Measurements from ENCODE around the gene URGCP. TPM values are rescaled to one million over a fixed set of nuclear protein-coding genes. Genes with fewer than 3 reads are reported as not detected.

The URGCP gene
- total RNA-seq, 1 experiment from 2014 or later: 26.6 TPM

GRCh38 chr7:43884617-43885016 lies 21.8 kb downstream of the URGCP start:
- DNase-seq (ENCODE audit: low spot score): no peak
- Histone ChIP-seq H3K27ac (ENCODE audit: low read depth, low read length, poor library complexity, severe bottlenecking) (no peak overlapping the region), H3K27me3 (replicated peaks; ENCODE audit: insufficient read depth, low read depth, low read length, poor library complexity) (no peaks in the 10 kb centered on the region), H3K36me3 (ENCODE audit: insufficient read depth, low read length, poor library complexity, severe bottlenecking) (peaks cover 19% of the 10 kb centered on the region), H3K4me3 (ENCODE audit: low read depth, low read length, poor library complexity, severe bottlenecking) (no peak overlapping the region), H3K9me3 (ENCODE audit: low read depth, low read length, poor library complexity, severe bottlenecking) (no peaks in the 10 kb centered on the region), H3K4me1 (ENCODE audit: insufficient read depth, low read length, poor library complexity, severe bottlenecking) (no peaks in the 10 kb centered on the region)
- TF ChIP-seq EZH2 (IDR thresholded peaks at IDR 0.05; ENCODE audit: borderline replicate concordance, low read depth, low read length, poor library complexity, severe bottlenecking): no peak
- TF ChIP-seq, protein P1, sequence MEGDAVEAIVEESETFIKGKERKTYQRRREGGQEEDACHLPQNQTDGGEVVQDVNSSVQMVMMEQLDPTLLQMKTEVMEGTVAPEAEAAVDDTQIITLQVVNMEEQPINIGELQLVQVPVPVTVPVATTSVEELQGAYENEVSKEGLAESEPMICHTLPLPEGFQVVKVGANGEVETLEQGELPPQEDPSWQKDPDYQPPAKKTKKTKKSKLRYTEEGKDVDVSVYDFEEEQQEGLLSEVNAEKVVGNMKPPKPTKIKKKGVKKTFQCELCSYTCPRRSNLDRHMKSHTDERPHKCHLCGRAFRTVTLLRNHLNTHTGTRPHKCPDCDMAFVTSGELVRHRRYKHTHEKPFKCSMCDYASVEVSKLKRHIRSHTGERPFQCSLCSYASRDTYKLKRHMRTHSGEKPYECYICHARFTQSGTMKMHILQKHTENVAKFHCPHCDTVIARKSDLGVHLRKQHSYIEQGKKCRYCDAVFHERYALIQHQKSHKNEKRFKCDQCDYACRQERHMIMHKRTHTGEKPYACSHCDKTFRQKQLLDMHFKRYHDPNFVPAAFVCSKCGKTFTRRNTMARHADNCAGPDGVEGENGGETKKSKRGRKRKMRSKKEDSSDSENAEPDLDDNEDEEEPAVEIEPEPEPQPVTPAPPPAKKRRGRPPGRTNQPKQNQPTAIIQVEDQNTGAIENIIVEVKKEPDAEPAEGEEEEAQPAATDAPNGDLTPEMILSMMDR (conservative IDR thresholded peaks at IDR 0.05; ENCODE audit: low read depth, low read length): no peak
- ChIA-PET CTCF (no interaction called here), POLR2A (ENCODE audit: low non-redundant PET) (no interaction called here)
- intact Hi-C loops (cut with micrococcal nuclease; ENCODE audit: unreplicated experiment): no loop called here
- BruUV-seq (replicated peaks): no TSS peak

- Histone ChIP-seq H3K9me3 (ENCODE audit: low read depth, low read length, poor library complexity, severe bottlenecking) (no peaks in the 10 kb centered on the region), H3K4me3 (ENCODE audit: low read depth, low read length, poor library complexity, severe bottlenecking) (no peak overlapping the region), H3K4me1 (ENCODE audit: insufficient read depth, low read length, poor library complexity, severe bottlenecking) (no peaks in the 10 kb centered on the region), H3K36me3 (ENCODE audit: insufficient read depth, low read length, poor library complexity, severe bottlenecking) (peaks cover 20% of the 10 kb centered on the region), H3K27ac (ENCODE audit: low read depth, low read length, poor library complexity, severe bottlenecking) (no peak overlapping the region), H3K27me3 (replicated peaks; ENCODE audit: insufficient read depth, low read depth, low read length, poor library complexity) (no peaks in the 10 kb centered on the region)
- DNase-seq (ENCODE audit: low spot score): no peak
- BruUV-seq (replicated peaks): no TSS peak
- ChIA-PET CTCF (no interaction called here), POLR2A (ENCODE audit: low non-redundant PET) (no interaction called here)
- TF ChIP-seq, protein P1 (conservative IDR thresholded peaks at IDR 0.05; ENCODE audit: low read depth, low read length): no peak
- no peak for TF ChIP-seq EZH2 (IDR thresholded peaks at IDR 0.05; ENCODE audit: borderline replicate concordance, low read depth, low read length, poor library complexity, severe bottlenecking)
- intact Hi-C loops (cut with micrococcal nuclease; ENCODE audit: unreplicated experiment): no loop called here
These were observed 22.2 kb downstream of the URGCP start for GRCh38 chr7:43884209-43884608.

DNA sequence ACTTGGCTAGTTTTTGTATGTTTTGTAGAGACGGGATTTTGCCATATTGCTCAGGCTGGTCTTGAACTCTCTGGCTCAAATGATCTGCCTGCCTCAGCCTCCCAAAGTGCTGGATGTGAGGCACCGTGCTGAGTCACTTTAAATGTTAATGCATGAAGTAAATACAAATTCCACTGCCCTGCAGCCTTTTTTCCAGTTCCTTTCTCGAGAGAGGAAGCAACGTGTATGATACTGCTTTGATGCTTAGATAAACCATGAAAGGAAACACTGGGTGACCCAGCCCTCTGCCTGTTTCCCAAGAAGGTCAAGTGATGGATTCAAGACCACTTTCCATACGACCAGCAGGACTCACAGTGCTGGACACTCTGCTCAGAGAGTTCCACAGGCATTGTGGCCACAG lies 25.8 kb downstream of the URGCP start:
- Histone ChIP-seq H3K4me1 (ENCODE audit: insufficient read depth, low read length, poor library complexity, severe bottlenecking) (no peaks in the 10 kb centered on the region), H3K36me3 (ENCODE audit: insufficient read depth, low read length, poor library complexity, severe bottlenecking) (peaks cover 47% of the 10 kb centered on the region), H3K27me3 (replicated peaks; ENCODE audit: insufficient read depth, low read depth, low read length, poor library complexity) (no peaks in the 10 kb centered on the region), H3K9me3 (ENCODE audit: low read depth, low read length, poor library complexity, severe bottlenecking) (no peaks in the 10 kb centered on the region), H3K4me3 (ENCODE audit: low read depth, low read length, poor library complexity, severe bottlenecking) (no peak overlapping the region), H3K27ac (ENCODE audit: low read depth, low read length, poor library complexity, severe bottlenecking) (no peak overlapping the region)
- no peak for TF ChIP-seq EZH2 (IDR thresholded peaks at IDR 0.05; ENCODE audit: borderline replicate concordance, low read depth, low read length, poor library complexity, severe bottlenecking)
- TF ChIP-seq, protein P1 (conservative IDR thresholded peaks at IDR 0.05; ENCODE audit: low read depth, low read length): no peak
- DNase-seq (ENCODE audit: low spot score): no peak
- ChIA-PET POLR2A (ENCODE audit: low non-redundant PET) (interaction anchor here (0.6 to 0.7 kb wide), 2 partner anchors 9 to 24 kb away, joined by 3 to 6 read pairs; no protein-coding TSS in a partner anchor), CTCF (no interaction called here)
- no TSS peak for BruUV-seq (replicated peaks)
- intact Hi-C loops (cut with micrococcal nuclease; ENCODE audit: unreplicated experiment): no loop called here
